Putamen (tissue), 1 donor: ENCODE data around the gene HACD2.

ENCODE experiments used
- DNase-seq: peaks from one replicate; pipeline ENCODE4 v3.0.0-alpha.2; 2016; ENCODE audit warnings: low spot score

The HACD2 gene

DNA sequence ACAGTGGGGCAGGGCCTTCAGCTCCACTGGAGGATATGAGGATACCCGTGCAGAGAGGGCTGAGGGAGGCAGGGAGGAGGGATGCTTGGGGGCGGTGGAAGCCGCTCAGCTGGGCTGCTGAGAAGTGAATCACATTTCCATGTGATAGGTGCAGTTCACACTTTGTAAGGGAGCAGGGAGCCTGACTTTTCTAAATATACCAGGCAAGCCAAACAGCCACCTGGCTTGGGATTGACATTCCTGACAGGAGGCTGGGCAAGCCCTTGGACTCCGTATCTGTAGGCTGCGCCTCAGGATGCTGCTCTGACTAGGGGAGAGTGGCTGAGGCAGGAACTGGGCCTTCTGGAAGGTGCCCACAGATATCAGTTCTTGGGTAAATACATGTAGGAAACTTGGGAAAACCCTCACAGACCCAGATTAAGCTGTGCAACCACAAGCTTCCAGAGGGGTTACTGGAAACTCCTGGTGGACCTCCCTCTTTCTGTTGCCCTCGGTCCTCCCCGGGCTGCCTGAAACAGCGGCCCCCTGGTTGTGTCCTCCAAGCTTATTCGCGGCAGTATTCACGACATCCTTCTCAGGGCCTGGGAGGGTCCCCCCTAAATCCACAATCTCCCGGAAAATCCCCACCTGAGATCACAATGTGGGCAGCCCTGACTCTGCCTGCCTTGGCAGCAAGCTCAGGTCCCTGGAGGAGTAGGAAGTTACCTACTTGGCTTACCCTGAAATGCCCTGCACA, 103.0 kb downstream of the HACD2 start:
- DNase-seq: peak; percentile 75

DNA sequence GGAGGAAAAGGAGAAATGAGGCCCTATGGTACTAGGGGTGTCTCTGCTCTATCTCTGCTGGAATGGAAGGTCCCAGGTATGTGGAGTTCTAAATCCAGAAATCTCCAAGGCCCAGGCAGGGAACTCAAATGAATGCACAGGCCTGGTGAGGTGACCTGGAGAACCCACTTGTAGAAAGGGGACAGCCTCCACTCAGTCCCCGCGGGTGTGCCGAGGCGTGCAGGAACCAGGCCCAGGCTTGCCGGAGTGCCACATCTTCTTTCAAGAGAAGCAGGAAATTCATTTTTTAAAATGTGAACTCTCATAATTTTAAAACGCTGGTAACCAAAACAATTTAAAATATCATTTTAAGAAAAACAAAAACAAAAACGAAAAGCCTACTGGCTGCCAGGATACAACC, 103.8 kb downstream of the HACD2 start:
- DNase-seq: no peak

DNA sequence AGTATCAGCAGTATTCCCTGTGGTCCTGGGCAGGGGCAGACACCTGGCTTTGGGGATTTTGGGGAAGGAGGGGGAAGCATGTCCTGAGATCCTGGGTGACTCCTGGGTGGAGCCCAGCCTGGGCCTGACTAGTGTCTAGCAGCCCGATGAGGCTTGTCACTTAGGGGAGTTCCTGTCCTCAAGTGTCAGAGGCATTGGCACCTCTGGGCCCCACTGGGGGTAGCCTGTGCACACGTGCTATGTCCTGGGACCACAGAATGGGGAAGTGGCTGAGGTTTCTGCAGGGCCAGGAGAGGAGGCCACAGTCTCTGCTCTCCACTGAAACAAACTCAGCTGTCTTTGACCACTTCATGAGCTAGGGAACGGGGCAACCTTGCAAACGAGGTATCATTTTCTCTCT, 104.4 kb downstream of the HACD2 start:
- no peak for DNase-seq

GRCh38 chr3:123479891-123480290, 105.0 kb downstream of the HACD2 start:
- DNase-seq: no peak

DNA sequence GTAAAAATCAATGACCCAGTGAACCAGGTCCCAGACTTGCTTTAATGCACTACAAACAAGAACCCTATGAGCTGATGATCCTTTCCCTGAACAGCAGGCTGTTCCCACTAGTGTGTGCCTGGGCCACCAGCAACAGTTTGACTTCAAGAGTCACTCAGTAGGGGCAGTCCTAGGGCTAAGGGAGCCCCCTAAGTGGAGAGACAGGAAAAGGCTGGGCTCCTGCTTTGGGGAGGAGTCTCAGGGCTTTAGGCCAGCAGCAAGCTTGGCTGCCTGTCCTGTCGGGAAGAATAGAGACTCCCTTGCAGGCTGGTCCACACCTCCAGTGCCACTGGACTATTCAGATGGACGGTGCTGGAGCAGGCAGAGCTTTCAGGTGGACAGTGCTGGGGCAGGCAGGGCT, 106.5 kb downstream of the HACD2 start:
- no peak for DNase-seq

DNA sequence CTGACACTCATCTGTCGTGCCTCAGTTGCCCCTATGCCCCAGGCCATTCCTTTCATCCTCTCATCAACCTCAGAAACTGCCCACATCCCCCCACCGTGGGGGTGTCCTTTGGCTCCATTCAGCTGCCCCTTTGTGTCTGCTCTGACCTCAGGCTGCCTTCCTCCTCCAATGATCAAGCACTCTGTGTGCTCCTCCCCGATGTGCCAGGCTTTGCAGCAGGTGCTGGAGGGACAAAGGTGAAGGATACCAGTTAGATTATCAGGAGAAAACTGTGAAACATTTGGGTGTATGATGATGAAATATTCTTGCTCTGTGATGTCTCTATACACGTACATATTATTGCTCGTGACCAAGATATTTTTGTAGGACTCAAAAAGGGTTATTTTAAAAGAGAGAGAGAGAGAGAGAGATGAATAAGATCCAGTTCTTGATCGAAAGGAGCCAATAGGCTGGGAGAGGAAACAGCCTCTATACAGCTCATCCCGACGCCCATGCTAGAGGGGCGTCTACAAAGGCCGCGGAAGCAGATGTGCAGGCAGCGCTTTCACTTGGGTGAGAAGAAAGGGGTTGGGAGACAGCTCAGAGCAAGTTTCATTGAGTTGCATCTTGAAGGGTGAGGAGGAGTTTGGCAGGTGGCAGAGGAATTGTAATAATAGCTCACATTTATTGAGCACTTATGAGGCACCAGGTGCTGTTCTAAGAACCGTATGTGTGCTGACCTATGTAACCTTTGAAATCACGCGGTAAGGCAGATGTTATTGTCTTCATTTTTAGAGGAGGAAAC, 107.7 kb downstream of the HACD2 start:
- peak; percentile 80 for DNase-seq

DNA sequence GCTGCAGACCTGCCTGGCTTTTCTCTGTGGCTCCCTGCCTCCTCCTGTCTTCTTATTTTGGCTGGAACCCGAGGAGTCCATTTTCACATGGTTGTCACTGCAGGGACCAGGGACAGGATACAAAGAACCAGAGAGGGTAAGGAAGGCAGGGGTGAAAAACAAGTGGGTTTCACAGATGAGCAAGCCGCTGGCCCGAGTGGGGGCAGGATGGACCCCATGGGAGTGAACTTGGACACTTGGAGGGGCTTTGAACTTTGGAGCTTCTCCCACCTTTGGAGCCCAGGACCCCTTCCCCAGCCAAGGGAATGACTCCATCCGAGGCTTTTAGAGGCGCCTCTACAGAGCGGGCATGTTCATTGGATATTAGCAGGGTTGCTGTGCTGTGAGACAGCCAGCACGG, 109.1 kb downstream of the HACD2 start:
- no peak for DNase-seq

DNA sequence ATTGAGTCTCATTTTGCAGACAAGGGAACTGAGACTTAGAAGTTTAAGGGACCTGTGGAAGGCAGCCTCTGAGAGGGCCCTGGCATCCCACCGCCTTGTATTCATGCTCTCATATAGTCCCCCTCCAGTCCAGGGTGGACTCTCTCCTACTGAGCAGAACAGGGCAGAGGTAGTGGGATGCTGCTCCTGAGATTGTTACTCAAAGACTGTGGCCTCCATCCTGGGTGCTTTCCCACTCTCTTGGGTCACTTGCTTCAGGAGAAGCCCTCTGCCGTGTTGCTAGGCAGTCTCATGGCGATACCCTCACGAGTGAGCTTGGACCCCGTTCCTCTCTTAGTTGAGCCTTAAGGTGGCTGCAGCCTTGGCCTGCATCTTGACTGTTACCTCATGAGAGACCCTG, 113.7 kb downstream of the HACD2 start:
- DNase-seq: no peak

GRCh38 chr3:123469323-123469995, 115.4 kb downstream of the HACD2 start:
- no peak for DNase-seq

GRCh38 chr3:123467046-123467445, 117.8 kb downstream of the HACD2 start:
- no peak for DNase-seq

DNA sequence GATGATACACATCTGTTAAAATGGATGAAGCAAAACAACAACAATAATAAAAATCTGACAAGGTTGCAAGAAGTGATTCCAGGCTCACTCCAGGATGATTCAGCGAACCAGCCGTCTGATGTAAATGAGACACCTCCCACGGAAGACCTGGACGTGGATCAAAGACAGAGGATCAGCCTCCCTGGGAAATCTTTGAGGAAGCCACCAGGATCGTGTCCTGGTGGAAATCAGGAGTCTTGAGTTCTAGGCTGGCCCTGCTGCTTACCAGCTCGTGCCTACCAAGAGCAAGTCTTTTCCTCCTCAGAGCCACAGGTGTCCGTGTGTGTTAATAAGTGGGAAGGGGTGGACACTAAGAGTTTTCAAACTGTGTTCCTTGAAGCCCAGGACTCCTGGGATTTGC, 120.6 kb downstream of the HACD2 start:
- no peak for DNase-seq

DNA sequence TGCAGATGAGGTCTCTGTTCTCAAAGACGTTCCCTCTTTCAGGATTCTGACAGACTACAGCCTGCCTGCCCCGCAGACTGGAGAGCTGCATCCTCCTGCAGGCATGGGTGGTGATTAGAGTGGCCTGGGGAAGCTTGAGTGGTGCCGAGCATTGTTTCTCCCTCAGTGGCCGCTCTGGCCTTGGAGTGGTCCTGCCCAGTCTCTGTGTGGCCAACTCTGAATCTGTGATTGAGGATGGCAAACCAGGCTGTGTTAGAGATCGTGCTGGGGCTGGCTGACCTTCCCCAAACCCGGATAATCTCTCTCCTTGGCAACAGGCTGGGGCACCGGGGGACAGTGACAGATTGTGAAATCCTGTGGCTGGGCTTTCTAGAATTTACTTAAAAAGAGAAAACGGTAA, 125.0 kb downstream of the HACD2 start:
- no peak for DNase-seq

DNA sequence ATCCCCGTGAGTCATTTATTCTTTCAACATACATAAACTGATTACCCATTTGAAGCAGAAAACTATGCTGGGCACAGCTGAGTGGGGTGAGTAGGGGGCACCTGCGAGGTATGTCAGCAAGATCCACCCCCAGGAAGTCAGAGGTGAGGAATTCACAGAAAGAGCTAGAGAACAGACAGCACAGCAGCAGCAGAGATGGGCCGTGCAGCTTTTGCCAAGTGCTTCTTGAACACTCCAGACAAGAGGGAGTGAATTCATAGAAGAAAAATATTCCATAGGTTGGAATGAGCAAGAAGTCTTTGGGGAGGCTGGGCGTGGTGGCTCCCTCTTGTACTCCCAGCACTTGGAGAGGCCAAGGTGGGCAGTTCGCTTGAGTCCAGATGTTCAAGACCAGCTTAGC, 126.6 kb downstream of the HACD2 start:
- DNase-seq: no peak

GRCh38 chr3:123457841-123458240, 127.0 kb downstream of the HACD2 start:
- DNase-seq: no peak

DNA sequence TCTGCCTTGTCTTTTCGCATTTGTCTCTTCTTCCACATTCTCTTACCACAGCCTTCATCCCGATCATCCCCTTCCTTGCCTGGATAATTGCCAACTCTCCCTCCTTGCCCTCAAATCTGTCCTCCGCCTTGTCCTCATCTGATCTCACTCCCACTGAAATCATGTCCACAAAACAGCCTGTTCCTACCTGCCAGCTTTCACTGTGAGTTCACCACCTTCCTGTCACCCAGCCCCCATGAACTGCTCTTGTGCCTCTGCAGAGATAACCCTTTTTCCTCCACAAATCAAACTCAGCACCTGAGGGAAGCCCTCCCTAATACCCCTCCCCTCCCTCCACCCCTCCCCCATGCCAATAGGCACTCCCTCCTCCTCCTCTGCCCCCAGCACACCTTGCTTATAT, 131.2 kb downstream of the HACD2 start:
- no peak for DNase-seq

- no peak for DNase-seq
These were observed 133.7 kb downstream of the HACD2 start for GRCh38 chr3:123451186-123451585.

GRCh38 chr3:123449997-123450604, 134.8 kb downstream of the HACD2 start:
- no peak for DNase-seq

DNA sequence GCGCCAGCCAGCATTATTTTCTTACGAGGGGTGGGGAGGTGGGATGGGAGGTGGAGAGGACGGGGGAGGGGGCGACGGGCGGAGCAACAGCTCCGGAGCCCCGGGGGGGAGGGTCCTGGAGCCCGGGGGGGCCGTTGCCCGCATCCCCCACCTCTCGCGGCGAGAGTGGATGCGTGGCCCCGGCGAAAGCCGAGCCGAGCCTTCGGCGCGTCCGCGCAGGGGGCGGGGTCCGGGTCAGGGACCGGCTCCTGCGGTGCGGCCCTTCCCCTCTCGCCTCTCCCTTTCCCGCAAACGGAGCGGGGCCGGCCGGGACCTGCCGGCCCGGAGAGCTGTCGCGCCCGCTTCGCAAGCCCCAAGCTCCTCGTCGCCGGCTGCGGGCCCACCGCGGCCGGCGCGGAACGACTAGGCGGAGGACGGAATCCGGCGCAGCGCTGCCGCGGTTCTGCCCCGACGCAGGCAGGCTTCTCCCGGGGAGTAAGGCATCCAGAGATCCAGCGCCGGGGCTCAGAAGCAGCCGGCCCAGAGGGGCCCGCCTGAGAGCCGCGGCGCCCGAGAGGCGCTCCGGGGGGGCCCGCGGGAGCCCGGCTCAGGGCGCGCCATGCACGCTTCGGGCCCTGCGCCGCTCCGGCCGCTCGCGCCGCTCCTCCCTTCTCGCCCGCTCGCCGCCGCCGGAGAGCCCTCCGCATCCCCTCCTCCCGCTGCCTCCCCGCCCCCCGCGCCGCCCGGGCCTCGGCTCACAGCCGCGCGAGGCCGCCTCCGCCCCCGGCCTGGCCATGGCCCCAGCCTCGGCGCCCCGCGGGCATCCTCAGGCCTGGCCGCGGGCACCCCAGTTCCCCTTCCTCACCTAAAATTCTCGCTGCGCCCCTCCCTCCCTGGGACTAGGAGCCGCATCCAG, 135.5 kb downstream of the HACD2 start:
- no peak for DNase-seq

- no peak for DNase-seq
These were observed 136.2 kb downstream of the HACD2 start, which contains the start of gene ADCY5 for GRCh38 chr3:123448536-123449101. ADCY5 (minus strand) TSS chr3:123449090; CDS start chr3:123448545, 545 bp downstream.

GRCh38 chr3:123447749-123448517, 136.9 kb downstream of the HACD2 start:
- no peak for DNase-seq
